Neural cell (in vitro differentiated cells): ENCODE data around the gene KCNK7. TPM values are rescaled to one million over a fixed set of nuclear protein-coding genes. Genes with fewer than 3 reads are reported as not detected.

Experiments
- H2AFZ ChIP-seq: fragments of 200-600, 300-800 bp; sonication (generic), shearing (Covaris generic); 2 replicates; pipeline ENCODE4 v1.6.0; 2014; ENCODE audit warnings: low read depth, mild to moderate bottlenecking, antibody characterized with exemption, low read length, moderate library complexity
- H3F3A ChIP-seq: fragments of 200-600 bp; shearing (Covaris generic); 2 replicates; pipeline ENCODE4 v1.6.1; 2016; ENCODE audit warnings: mild to moderate bottlenecking, moderate library complexity, mixed read lengths, antibody characterized with exemption, low read length; ENCODE audit not compliant: insufficient read depth, poor library complexity, severe bottlenecking
- H3K27ac ChIP-seq: fragments of 200-600, 300-800 bp; sonication (generic), shearing (Covaris generic); 2 replicates; pipeline ENCODE4 v1.5.1; 2014; ENCODE audit warnings: mild to moderate bottlenecking, low read length, moderate library complexity
- H3K27me3 ChIP-seq: fragments of 300-800, 200-600 bp; sonication (generic), shearing (Covaris generic); 2 replicates; pipeline ENCODE4 v1.6.0; 2014; ENCODE audit warnings: mild to moderate bottlenecking, low read depth, low read length, moderate library complexity; ENCODE audit not compliant: insufficient read depth
- H3K36me3 ChIP-seq: fragments of 300-800, 200-600 bp; sonication (generic), shearing (Covaris generic); 2 replicates; pipeline ENCODE4 v1.5.1; 2014; ENCODE audit warnings: mild to moderate bottlenecking, antibody characterized with exemption, low read length, moderate library complexity; ENCODE audit not compliant: insufficient read depth
- H3K4me2 ChIP-seq: fragments of 300-800, 200-600 bp; sonication (generic), shearing (Covaris generic); 2 replicates; pipeline ENCODE4 v1.6.0; 2014; ENCODE audit warnings: mild to moderate bottlenecking, low read length
- H3K4me3 ChIP-seq: fragments of 300-800, 200-600 bp; sonication (generic), shearing (Covaris generic); 2 replicates; pipeline ENCODE4 v1.5.1; 2014; ENCODE audit warnings: mild to moderate bottlenecking, low read length, moderate library complexity
- H3K79me2 ChIP-seq: fragments of 200-600 bp; shearing (Covaris generic); replicated peaks from 2 replicates; pipeline ENCODE4 v1.6.0; 2014; ENCODE audit warnings: mild to moderate bottlenecking, low read length, moderate library complexity; ENCODE audit not compliant: insufficient read depth
- H3K9ac ChIP-seq: fragments of 300-800, 200-600 bp; sonication (generic), shearing (Covaris generic); 2 replicates; pipeline ENCODE4 v1.6.1; 2016; ENCODE audit warnings: mild to moderate bottlenecking, low read length, mixed read lengths
- H3K9me2 ChIP-seq: fragments of 200-600 bp; shearing (Covaris generic); 2 replicates; pipeline ENCODE4 v1.6.1; 2016; ENCODE audit warnings: mild to moderate bottlenecking, low read length, mixed read lengths; ENCODE audit not compliant: insufficient read depth
- H3K9me3 ChIP-seq: fragments of 200-600, 300-800 bp; sonication (generic), shearing (Covaris generic); 2 replicates; pipeline ENCODE4 v1.6.1; 2016; ENCODE audit warnings: mild to moderate bottlenecking, mixed run types, low read length, moderate library complexity, mixed read lengths
- H4K20me1 ChIP-seq: fragments of 200-600 bp; shearing (Covaris generic); 2 replicates; pipeline ENCODE4 v1.6.1; 2016; ENCODE audit warnings: mild to moderate bottlenecking, mixed run types; ENCODE audit not compliant: insufficient read depth
- CTCF ChIP-seq: fragments of 450-650 bp; IDR thresholded peaks from 2 replicates; pipeline ENCODE4 v1.5.1; 2014; ENCODE audit warnings: antibody characterized with exemption, mild to moderate bottlenecking, moderate library complexity; ENCODE audit not compliant: poor library complexity, severe bottlenecking
- EP300 ChIP-seq: fragments of 450-650 bp; conservative IDR thresholded peaks from 2 replicates; pipeline ENCODE4 v1.6.1; 2014; ENCODE audit warnings: antibody characterized with exemption, mild to moderate bottlenecking, moderate library complexity; ENCODE audit not compliant: poor library complexity, severe bottlenecking
- EZH2 ChIP-seq: fragments of 200-600, 300-800 bp; shearing (Covaris generic), sonication (generic); IDR thresholded peaks from 2 replicates; pipeline ENCODE4 v1.6.1; 2014; ENCODE audit warnings: antibody characterized with exemption, low read length, borderline replicate concordance, mild to moderate bottlenecking; ENCODE audit not compliant: insufficient read depth, poor library complexity, severe bottlenecking
- MXI1 ChIP-seq: fragments of 450-650 bp; conservative IDR thresholded peaks from 2 replicates; pipeline ENCODE4 v1.6.1; 2014; ENCODE audit warnings: antibody characterized with exemption, mild to moderate bottlenecking; ENCODE audit not compliant: poor library complexity, severe bottlenecking
- POLR2AphosphoS5 ChIP-seq: IDR thresholded peaks from 2 replicates; pipeline ENCODE4 v1.6.1; 2012
- RAD21 ChIP-seq: fragments of 450-650 bp; conservative IDR thresholded peaks from 2 replicates; pipeline ENCODE4 v1.6.1; 2014; ENCODE audit warnings: antibody characterized with exemption, mild to moderate bottlenecking, moderate library complexity
- SMC3 ChIP-seq: fragments of 450-650 bp; conservative IDR thresholded peaks from 2 replicates; pipeline ENCODE4 v1.6.1; 2014; ENCODE audit warnings: antibody characterized with exemption, mild to moderate bottlenecking, moderate library complexity; ENCODE audit not compliant: poor library complexity
- TAF1 ChIP-seq: IDR thresholded peaks from 2 replicates; pipeline ENCODE4 v1.6.1; 2012; ENCODE audit warnings: low read depth
- polyA plus RNA-seq: library from polyadenylated mRNA; depleted of rRNA; stranded (reverse); fragments of >200 nt; gene quantifications from 2 replicates; pipeline ENCODE4 v1.2.3, GENCODE V29; 2014
- TF ChIP-seq, protein P1 (sequence below): IDR thresholded peaks from 2 replicates; pipeline ENCODE4 v1.6.1; 2012; ENCODE audit warnings: borderline replicate concordance

Gene KCNK7
- polyA plus RNA-seq, 1 donor from 2014 or later, result 1.1 TPM

DNA sequence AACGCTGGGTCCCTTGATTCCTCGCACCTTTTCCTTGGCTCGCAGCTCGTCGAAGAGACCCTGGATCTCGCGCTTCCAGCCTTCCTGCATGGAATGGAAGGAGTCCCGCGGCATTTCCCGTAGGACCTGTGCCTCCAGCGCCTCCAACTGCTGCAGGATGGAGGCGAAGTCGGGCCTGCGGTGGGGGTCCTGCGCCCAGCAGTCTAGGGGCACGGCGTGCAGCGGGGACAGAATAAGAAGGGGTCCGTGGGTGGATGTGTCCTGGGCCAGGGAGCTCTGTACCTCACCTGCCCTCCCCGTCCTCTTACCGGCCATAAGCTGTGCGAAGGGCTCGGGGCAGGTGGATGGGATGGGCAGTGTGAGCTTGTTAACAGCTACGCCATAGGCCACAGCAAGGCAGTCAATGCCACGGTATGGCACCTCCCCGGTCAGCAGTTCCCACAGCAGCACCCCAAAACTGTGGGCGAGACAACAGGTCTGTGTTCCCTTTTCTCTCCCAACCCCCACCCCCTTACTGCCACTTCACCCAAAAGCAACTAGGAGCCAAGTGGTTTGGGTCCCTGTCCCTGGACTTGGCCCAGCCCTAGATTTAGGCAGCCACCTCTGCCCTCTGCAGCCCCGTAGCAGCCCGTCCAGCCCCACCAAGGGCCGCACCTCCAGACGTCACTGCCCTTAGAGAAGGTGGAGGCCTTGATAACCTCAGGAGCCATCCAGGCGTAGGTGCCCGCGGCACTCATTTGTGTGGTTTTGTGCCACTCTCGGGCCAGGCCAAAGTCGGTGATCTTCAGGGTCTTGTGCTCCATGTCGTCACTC lies 12.2 kb upstream of the KCNK7 start:
- Histone ChIP-seq H3K79me2 (no peaks in the 10 kb centered on the region), H4K20me1 (no peaks in the 10 kb centered on the region), H3K9ac (peak overlapping the region; percentile 23), H3F3A (no peaks in the 10 kb centered on the region), H3K9me3 (no peaks in the 10 kb centered on the region), H3K9me2 (no peaks in the 10 kb centered on the region), H3K4me2 (no peak overlapping the region), H3K36me3 (no peaks in the 10 kb centered on the region), H2AFZ (no peak overlapping the region), H3K27ac (no peak overlapping the region), H3K27me3 (no peaks in the 10 kb centered on the region), H3K4me3 (peak overlapping the region; percentile 71)
- TF ChIP-seq POLR2AphosphoS5, result no peak
- no peak for TF ChIP-seq CTCF
- no peak for TF ChIP-seq EP300
- TF ChIP-seq SMC3, result no peak

GRCh38 chr11:65606876-65607613 lies 11.4 kb upstream of the KCNK7 start:
- peak; percentile 100 for TF ChIP-seq MXI1
- peak; percentile 57 for TF ChIP-seq SMC3
- no peak for TF ChIP-seq TAF1
- TF ChIP-seq RAD21, result no peak
- peak; percentile 53 for TF ChIP-seq EP300
- TF ChIP-seq POLR2AphosphoS5, result no peak
- TF ChIP-seq, protein P1, sequence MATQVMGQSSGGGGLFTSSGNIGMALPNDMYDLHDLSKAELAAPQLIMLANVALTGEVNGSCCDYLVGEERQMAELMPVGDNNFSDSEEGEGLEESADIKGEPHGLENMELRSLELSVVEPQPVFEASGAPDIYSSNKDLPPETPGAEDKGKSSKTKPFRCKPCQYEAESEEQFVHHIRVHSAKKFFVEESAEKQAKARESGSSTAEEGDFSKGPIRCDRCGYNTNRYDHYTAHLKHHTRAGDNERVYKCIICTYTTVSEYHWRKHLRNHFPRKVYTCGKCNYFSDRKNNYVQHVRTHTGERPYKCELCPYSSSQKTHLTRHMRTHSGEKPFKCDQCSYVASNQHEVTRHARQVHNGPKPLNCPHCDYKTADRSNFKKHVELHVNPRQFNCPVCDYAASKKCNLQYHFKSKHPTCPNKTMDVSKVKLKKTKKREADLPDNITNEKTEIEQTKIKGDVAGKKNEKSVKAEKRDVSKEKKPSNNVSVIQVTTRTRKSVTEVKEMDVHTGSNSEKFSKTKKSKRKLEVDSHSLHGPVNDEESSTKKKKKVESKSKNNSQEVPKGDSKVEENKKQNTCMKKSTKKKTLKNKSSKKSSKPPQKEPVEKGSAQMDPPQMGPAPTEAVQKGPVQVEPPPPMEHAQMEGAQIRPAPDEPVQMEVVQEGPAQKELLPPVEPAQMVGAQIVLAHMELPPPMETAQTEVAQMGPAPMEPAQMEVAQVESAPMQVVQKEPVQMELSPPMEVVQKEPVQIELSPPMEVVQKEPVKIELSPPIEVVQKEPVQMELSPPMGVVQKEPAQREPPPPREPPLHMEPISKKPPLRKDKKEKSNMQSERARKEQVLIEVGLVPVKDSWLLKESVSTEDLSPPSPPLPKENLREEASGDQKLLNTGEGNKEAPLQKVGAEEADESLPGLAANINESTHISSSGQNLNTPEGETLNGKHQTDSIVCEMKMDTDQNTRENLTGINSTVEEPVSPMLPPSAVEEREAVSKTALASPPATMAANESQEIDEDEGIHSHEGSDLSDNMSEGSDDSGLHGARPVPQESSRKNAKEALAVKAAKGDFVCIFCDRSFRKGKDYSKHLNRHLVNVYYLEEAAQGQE, result no peak
- TF ChIP-seq CTCF, result peak; percentile 32
- TF ChIP-seq EZH2, result no peak
- Histone ChIP-seq H3K36me3 (no peaks in the 10 kb centered on the region), H3K79me2 (no peaks in the 10 kb centered on the region), H4K20me1 (no peaks in the 10 kb centered on the region), H3F3A (no peaks in the 10 kb centered on the region), H3K9ac (peak overlapping the region; percentile 23), H3K27me3 (no peaks in the 10 kb centered on the region), H3K4me2 (no peak overlapping the region), H2AFZ (no peak overlapping the region), H3K9me3 (no peaks in the 10 kb centered on the region), H3K9me2 (no peaks in the 10 kb centered on the region), H3K27ac (no peak overlapping the region), H3K4me3 (peak overlapping the region; percentile 71)
